ENCODE data around the gene MMP2. TPM values are rescaled to one million over a fixed set of nuclear protein-coding genes. Genes with fewer than 3 reads are reported as not detected.

The MMP2 gene
- total and polyA plus RNA-seq, 10 of the 15 experiments (the other 5 are each of a cell fraction or from before 2014, with no cell fraction given) = 0.37 to 0.80 (median 0.59) TPM; not detected in 7

GRCh38 chr16:55494994-55495421 lies 16.0 kb downstream of the MMP2 start:
- H3K79me2 ChIP-seq (ENCODE audit: control insufficient read depth, insufficient read depth, low read length) = no peaks in the 10 kb centered on the region
- ChIA-PET RAD21 (ENCODE audit: unreplicated experiment) (no interaction called here), POLR2A (no interaction called here), CTCF (no interaction called here), SMC1A (ENCODE audit: uncharacterized antibody, unreplicated experiment) (interaction anchor here (0.5 kb wide), 1 partner anchor 384 kb away, joined by 3 read pairs; no protein-coding TSS in a partner anchor)
- intact Hi-C loops (cut with micrococcal nuclease; ENCODE audit: unreplicated experiment) = no loop called here
- no peak overlapping the region for H3K9ac ChIP-seq (ENCODE audit: control insufficient read depth, insufficient read depth, low read length)
- H3K9me3 ChIP-seq (replicated peaks; ENCODE audit: control insufficient read depth, insufficient read depth, low read length) = no peaks in the 10 kb centered on the region
- no peaks in the 10 kb centered on the region for H3K4me1 ChIP-seq (ENCODE audit: control insufficient read depth, insufficient read depth, low read length)
- no peak overlapping the region for H3K27ac ChIP-seq (ENCODE audit: control insufficient read depth, insufficient read depth)
- no peak overlapping the region for H3K4me2 ChIP-seq (ENCODE audit: control insufficient read depth, insufficient read depth)
- no peak for FAIRE-seq
- TF ChIP-seq HDAC2 (IDR thresholded peaks at IDR 0.05) = no peak
- no peak for TF ChIP-seq FOXK2 (IDR thresholded peaks at IDR 0.05)
- TF ChIP-seq, protein P1, sequence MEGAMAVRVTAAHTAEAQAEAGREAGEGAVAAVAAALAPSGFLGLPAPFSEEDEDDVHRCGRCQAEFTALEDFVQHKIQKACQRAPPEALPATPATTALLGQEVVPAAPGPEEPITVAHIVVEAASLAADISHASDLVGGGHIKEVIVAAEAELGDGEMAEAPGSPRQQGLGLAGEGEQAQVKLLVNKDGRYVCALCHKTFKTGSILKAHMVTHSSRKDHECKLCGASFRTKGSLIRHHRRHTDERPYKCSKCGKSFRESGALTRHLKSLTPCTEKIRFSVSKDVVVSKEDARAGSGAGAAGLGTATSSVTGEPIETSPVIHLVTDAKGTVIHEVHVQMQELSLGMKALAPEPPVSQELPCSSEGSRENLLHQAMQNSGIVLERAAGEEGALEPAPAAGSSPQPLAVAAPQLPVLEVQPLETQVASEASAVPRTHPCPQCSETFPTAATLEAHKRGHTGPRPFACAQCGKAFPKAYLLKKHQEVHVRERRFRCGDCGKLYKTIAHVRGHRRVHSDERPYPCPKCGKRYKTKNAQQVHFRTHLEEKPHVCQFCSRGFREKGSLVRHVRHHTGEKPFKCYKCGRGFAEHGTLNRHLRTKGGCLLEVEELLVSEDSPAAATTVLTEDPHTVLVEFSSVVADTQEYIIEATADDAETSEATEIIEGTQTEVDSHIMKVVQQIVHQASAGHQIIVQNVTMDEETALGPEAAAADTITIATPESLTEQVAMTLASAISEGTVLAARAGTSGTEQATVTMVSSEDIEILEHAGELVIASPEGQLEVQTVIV (IDR thresholded peaks at IDR 0.05; ENCODE audit: borderline replicate concordance, partially characterized antibody) = no peak
- no peak for TF ChIP-seq PML (IDR thresholded peaks at IDR 0.05; ENCODE audit: low read length)
- no peak for TF ChIP-seq KLF5 (IDR thresholded peaks at IDR 0.05; ENCODE audit: partially characterized antibody)
- no peak for TF ChIP-seq PBX3 (IDR thresholded peaks at IDR 0.05; ENCODE audit: insufficient replicate concordance, low read depth, low read length)
- TF ChIP-seq ATF2 (IDR thresholded peaks at IDR 0.05; ENCODE audit: low read length) = no peak
- no peak for TF ChIP-seq CREM (IDR thresholded peaks at IDR 0.05; ENCODE audit: low read depth)
- no peak for TF ChIP-seq TCF7 (IDR thresholded peaks at IDR 0.05; ENCODE audit: borderline replicate concordance)
- no peak for TF ChIP-seq ZNF217 (IDR thresholded peaks at IDR 0.05)
- no peak for TF ChIP-seq EGR1 (IDR thresholded peaks at IDR 0.05; ENCODE audit: borderline replicate concordance in 1 of 2, low read depth in 2 of 2, low read length in 2 of 2)
- no peak for TF ChIP-seq RELB (IDR thresholded peaks at IDR 0.05; ENCODE audit: low read depth)
- no peak for TF ChIP-seq SMC3 (IDR thresholded peaks at IDR 0.05; ENCODE audit: borderline replicate concordance, low read length)
- no peak for TF ChIP-seq MLLT1 (IDR thresholded peaks at IDR 0.05)
- no peaks in the 10 kb centered on the region for H4K20me1 ChIP-seq (ENCODE audit: control insufficient read depth, insufficient read depth)
- H3K27me3 ChIP-seq (replicated peaks in 1 of 2; ENCODE audit: control insufficient read depth in 2 of 2, insufficient read depth in 2 of 2, low read length in 1 of 2) = no peaks in the 10 kb centered on the region; a peak in 1 of 4 replicates
- WGBS (ENCODE audit: insufficient coverage, insufficient replicate concordance, low lambda C conversion rate, missing lambda C conversion rate) = 49% methylated on average over 3 of the region's 3 CpGs
- no TSS peak for BruUV-seq (replicated peaks)
- in situ Hi-C loops (cut with MboI) = no loop called here
- ATAC-seq = no peak
- H2AFZ ChIP-seq (ENCODE audit: control insufficient read depth, low read depth, low read length) = no peak overlapping the region
- no peak for DNase-seq (ENCODE audit: low read depth, low spot score)
- H3K4me3 ChIP-seq = no peak overlapping the region
- H3K36me3 ChIP-seq (ENCODE audit: control insufficient read depth in 2 of 2, insufficient read depth in 2 of 2, low read length in 1 of 2) = no peaks in the 10 kb centered on the region

All from GM12878 (cell line).